NCI-H146 treated with DMSO at 0.1 percent for 48 hours (cell line): Measurements from ENCODE around the gene PADI2.

Experiments used
- DNase-seq: peaks from one replicate; lab custom pipeline; 2025; ENCODE audit not compliant: unreplicated experiment; lab: John Stamatoyannopoulos, UW

The PADI2 gene

DNA sequence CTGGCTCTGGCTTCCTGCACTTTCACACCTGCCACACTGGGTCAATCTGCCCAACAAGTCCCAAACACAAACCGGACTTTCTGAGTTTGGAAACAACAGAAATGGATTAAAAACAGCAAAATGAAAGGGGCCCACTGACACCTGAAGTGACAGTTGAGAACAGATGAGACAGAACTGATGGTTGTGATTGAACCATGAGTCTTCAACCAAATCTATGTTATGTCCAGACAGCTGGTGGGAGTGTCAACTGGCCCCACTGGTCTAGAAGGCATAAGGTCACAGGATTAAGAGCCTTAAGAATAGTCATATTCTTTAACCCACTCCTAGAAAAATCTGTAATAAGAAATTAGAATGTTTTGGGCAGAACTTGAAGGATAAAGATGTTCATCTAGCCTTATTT, 94.5 kb downstream of the PADI2 start:
- DNase-seq: no peak

DNA sequence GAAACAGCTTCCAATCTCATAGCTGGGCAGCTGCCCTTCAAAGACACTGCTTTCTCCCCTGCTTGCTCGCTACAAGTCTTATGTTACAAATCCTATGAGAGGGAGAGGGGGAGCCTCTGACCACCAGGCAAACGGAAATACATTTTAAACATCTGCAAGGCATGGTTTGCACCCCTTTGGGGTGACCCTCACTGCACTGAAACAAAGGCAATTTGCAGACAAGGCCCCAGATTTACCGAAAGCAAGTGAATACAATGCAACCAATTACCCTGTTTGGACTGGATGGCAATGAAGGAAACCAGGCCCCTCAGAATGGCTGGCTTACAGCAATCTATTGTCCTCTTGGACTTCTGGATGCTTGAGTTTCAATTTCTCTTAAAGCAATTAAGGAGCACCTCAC, 95.7 kb downstream of the PADI2 start:
- no peak for DNase-seq

DNA sequence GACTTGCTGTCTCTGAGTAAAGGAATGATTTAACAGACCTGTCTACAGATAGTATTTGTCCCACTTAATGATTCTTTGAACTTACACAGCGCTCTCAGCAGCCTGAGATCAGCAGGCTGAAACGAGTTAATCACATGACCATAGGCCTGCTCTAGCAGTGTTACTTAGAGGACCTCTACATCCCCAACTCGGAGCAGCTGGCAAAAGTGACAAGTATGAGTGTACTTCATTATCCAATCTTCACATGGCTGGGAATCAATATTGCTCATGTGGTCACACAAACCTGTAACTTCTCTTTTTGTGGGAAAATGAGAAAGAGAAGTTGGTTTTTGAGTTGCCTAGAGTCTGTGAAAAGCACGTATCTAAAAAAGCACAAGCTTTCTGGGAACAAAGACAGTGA, 96.1 kb downstream of the PADI2 start:
- DNase-seq: no peak

DNA sequence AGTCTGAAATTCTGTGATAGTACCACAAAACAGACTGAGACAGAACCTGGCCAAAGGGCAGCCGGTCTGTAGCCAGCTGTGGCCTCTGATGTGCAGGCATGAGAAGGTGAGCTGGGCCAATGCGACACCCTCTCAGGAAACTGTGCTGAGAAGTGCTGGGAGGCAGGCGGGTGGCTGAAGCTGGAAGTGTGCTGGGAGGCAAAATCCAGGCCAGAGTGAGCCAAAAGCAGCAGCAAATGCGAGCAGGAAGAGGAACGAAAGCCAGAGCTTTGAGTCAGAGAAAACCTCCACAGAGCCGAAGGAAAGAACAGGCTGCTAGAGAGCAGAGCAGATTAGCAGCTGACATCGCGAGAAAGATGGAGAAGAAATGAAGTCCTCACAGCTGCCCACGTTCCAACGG, 97.4 kb downstream of the PADI2 start:
- no peak for DNase-seq

DNA sequence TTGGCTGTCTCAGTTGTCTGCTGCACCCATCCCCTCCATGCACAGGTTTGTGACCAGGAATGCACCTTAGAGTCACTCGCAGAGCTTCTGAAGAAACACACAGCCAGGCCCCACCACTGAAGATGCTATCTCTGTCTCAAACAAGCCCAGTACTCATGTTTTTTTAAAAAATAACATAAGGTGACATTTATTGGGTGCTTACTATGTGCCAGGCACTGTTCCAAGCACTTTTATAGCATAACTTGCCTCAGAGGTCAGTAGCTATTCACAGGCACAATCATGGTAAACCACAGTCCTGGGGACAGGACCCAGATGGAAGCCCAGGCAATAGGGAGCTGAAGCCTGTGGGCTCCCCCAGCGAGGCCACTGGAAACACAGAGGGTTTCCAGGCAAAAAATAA, 98.7 kb downstream of the PADI2 start:
- DNase-seq: no peak

DNA sequence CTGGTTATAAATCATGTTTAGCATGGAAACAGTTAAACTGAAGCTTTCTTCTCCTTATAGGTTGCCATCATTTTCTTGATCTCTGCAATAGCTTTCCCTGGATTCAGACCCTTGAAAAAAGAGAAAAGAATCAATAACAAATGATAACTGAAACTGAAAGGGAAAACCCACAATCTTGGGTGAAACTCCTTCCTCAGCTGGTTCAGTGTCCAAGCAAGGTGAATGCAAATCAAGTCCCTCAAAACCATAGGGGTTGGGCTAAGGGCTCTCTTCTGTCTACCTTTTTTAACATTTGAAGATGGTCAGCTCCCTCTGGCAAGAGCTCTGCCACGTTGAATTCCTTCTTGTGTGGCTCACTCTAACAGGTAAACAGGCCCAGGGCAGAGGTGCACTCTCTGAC, 100.4 kb downstream of the PADI2 start:
- DNase-seq: no peak

DNA sequence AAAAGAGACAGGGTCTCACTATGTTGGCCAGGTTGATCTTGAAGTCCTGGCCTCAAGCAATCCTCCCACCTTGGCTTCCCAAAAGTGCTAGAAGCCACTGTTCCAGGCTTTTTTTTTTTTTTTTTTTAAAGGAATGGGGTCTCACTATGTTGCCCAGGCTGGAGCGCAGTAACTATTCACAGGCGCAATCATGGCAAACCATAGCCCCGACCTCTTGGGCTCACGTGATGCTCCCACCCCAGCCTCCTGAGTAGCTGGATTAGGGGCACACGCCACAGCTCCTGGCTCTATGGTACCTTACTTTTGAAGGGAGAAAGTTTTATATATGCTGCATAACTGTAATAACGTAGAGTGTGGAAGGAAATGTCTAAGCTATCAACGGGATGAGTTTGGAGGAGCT, 101.8 kb downstream of the PADI2 start:
- DNase-seq: no peak
